K562 (cell line): Measurements from ENCODE around the gene GALNT12. TPM values are rescaled to one million over a fixed set of nuclear protein-coding genes. Genes with fewer than 3 reads are reported as not detected.
A peak's percentile ranks its signal among the peaks of the same experiment; 100 is the strongest.

ENCODE experiments used
- ATAC-seq: fragments of 200-7000 bp; cut with Tn5 transposase; 3 replicates; pipeline ENCODE4 v1.9.1; 2020; ENCODE audit warnings: moderate library complexity
- BruUV-seq: library from RNA; stranded (reverse); fragments of 400-500 nt; replicated peaks from 2 replicates; lab custom pipeline; 2021; lab: Mats Ljungman, UMichigan
- CTCF ChIA-PET: fragments of 300-600 bp; formaldehyde crosslinking; extraction: SDS; loops from one replicate; lab custom pipeline; 2021; ENCODE audit warnings: low intra/inter-chr PET ratio; lab: Yijun Ruan, JAX
- POLR2A ChIA-PET: fragments of 300-600, 350-650 bp; sonication (Branson Sonifier 250); formaldehyde crosslinking; extraction: SDS; loops from one replicate; lab custom pipeline; 2021; ENCODE audit warnings: antibody characterized with exemption, inconsistent platforms; lab: Yijun Ruan, JAX
- DNase-seq, 4 experiments: peaks; one replicate each; pipeline versions ENCODE4 v3.0.0 to v3.0.0-alpha.2; 2011 to 2018; ENCODE audit warnings: low spot score in 3 of 4, mixed read lengths in 3 of 4; ENCODE audit errors: extremely low read depth in 1 of 4
- FAIRE-seq: peaks from 2 replicates; lab custom pipeline; 2011; peaks lifted over from hg19 to GRCh38; lab: Jason Lieb, UNC
- H2AFZ ChIP-seq: 2 replicates; pipeline ENCODE4 v1.6.0; 2011; ENCODE audit warnings: low read depth, low read length, control low read depth, inconsistent platforms
- H3K27ac ChIP-seq: fragments of 200-600 bp; 3 replicates; pipeline ENCODE4 v1.8.0; 2011; ENCODE audit warnings: low read depth, mild to moderate bottlenecking, control low read depth, inconsistent platforms, low read length, moderate library complexity, mixed read lengths; ENCODE audit errors: extremely low read depth
- H3K27me3 ChIP-seq, 2 experiments: fragments of 300-600 bp in 1 of 2; 2 replicates in 1 of 2; 3 replicates in 1 of 2; pipeline versions ENCODE4 v1.6.0 to v1.8.0; 2011; ENCODE audit warnings: inconsistent platforms in 2 of 2, low read length in 2 of 2, mild to moderate bottlenecking in 1 of 2, mixed read lengths in 1 of 2, moderate library complexity in 1 of 2; ENCODE audit not compliant: control insufficient read depth in 2 of 2, insufficient read depth in 2 of 2
- H3K36me3 ChIP-seq: fragments of 300-600 bp; 3 replicates; pipeline ENCODE4 v1.8.0; 2011; ENCODE audit warnings: mild to moderate bottlenecking, low read length, inconsistent platforms; ENCODE audit not compliant: control insufficient read depth, insufficient read depth
- H3K4me1 ChIP-seq, 2 experiments: fragments of 200-600 bp in 1 of 2; replicated peaks in 1 of 2; 2 replicates in 1 of 2; 3 replicates in 1 of 2; pipeline versions ENCODE4 v1.5.1 to v1.8.0; 2011; ENCODE audit warnings: inconsistent platforms in 2 of 2, low read length in 2 of 2, mild to moderate bottlenecking in 1 of 2, mixed read lengths in 1 of 2, moderate library complexity in 1 of 2; ENCODE audit not compliant: control insufficient read depth in 2 of 2, insufficient read depth in 2 of 2
- H3K4me2 ChIP-seq: 2 replicates; pipeline ENCODE4 v1.6.1; 2011; ENCODE audit warnings: low read length, control low read depth, inconsistent platforms, mixed read lengths; ENCODE audit not compliant: insufficient read depth
- H3K4me3 ChIP-seq: fragments of 200-600 bp; sonication (generic), shearing (Covaris generic); 2 replicates; pipeline ENCODE4 v1.5.1; 2016; ENCODE audit warnings: control low read depth, inconsistent platforms
- H3K79me2 ChIP-seq: fragments of 200-600 bp; 3 replicates; pipeline ENCODE4 v1.8.0; 2011; ENCODE audit warnings: low read length, inconsistent platforms; ENCODE audit not compliant: control insufficient read depth, insufficient read depth
- H3K9ac ChIP-seq, 2 experiments: 2 replicates each; pipeline versions ENCODE4 v1.6.0 to v1.6.1; 2011; ENCODE audit warnings: low read depth in 2 of 2, low read length in 2 of 2, control low read depth in 1 of 2, inconsistent platforms in 1 of 2, mild to moderate bottlenecking in 1 of 2, mixed read lengths in 1 of 2; ENCODE audit not compliant: insufficient read depth in 1 of 2
- H3K9me1 ChIP-seq: one replicate; pipeline ENCODE4 v1.6.0; 2011; ENCODE audit warnings: inconsistent platforms, mild to moderate bottlenecking, low read length, moderate library complexity; ENCODE audit not compliant: control insufficient read depth, insufficient read depth
- H3K9me3 ChIP-seq: replicated peaks from 2 replicates; pipeline ENCODE4 v1.5.1; 2011; ENCODE audit warnings: low read depth, low read length, inconsistent platforms; ENCODE audit not compliant: control insufficient read depth, insufficient read depth
- H4K20me1 ChIP-seq: replicated peaks from 2 replicates; pipeline ENCODE4 v1.6.1; 2011; ENCODE audit warnings: low read length, inconsistent platforms, mixed read lengths; ENCODE audit not compliant: control insufficient read depth, insufficient read depth
- BRCA1 ChIP-seq, 2 experiments: fragments of 450-650 bp in 1 of 2; sonication (generic) in 1 of 2; formaldehyde crosslinking in 1 of 2; IDR thresholded peaks; 2 replicates each; pipeline versions ENCODE4 v1.5.0 to v1.6.1; 2017 to 2020; ENCODE audit warnings: mild to moderate bottlenecking in 1 of 2, missing genetic modification reagents in 1 of 2
- CBX5 ChIP-seq: IDR thresholded peaks from 2 replicates; pipeline ENCODE4 v1.6.1; 2014; ENCODE audit warnings: low read depth, borderline replicate concordance
- ELF2 ChIP-seq: fragments of 250-450 bp; sonication (Bioruptor Pico); IDR thresholded peaks from 2 replicates; pipeline ENCODE4 v1.5.0; 2021; ENCODE audit warnings: mild to moderate bottlenecking
- FOSL1 ChIP-seq: fragments of 200-800 bp; sonication (Bioruptor generic); conservative IDR thresholded peaks from 2 replicates; pipeline ENCODE4 v1.6.1; 2016; ENCODE audit warnings: missing genetic modification characterization, missing compliant biosample characterization
- GATA2 ChIP-seq: sonication (generic); formaldehyde crosslinking; IDR thresholded peaks from 2 replicates; pipeline ENCODE4 v1.4.0; 2020; ENCODE audit warnings: mild to moderate bottlenecking, missing genetic modification reagents
- GTF2F1 ChIP-seq: IDR thresholded peaks from 2 replicates; pipeline ENCODE4 v1.6.1; 2011; ENCODE audit warnings: low read depth, low read length, improper control_type of control experiment
- L3MBTL2 ChIP-seq: fragments of 450-650 bp; IDR thresholded peaks from 2 replicates; pipeline ENCODE4 v1.6.1; 2016; ENCODE audit warnings: mild to moderate bottlenecking, moderate library complexity
- MED1 ChIP-seq: sonication (generic); formaldehyde crosslinking; IDR thresholded peaks from 2 replicates; pipeline ENCODE4 v1.8.1; 2023; ENCODE audit warnings: missing genetic modification reagents, borderline replicate concordance
- NKRF ChIP-seq: fragments of 450-650 bp; IDR thresholded peaks from 2 replicates; pipeline ENCODE4 v1.6.1; 2016; ENCODE audit warnings: borderline replicate concordance
- POLR2A ChIP-seq: fragments of 450-650 bp; conservative IDR thresholded peaks from 2 replicates; pipeline ENCODE4 v1.6.1; 2016
- POLR2AphosphoS5 ChIP-seq: IDR thresholded peaks from 2 replicates; pipeline ENCODE4 v1.6.1; 2011; ENCODE audit warnings: mild to moderate bottlenecking, low read depth, low read length, moderate library complexity; ENCODE audit not compliant: control insufficient read depth, insufficient read depth
- RAD21 ChIP-seq, 2 experiments: fragments of 250-450 bp in 1 of 2; fragments of 450-650 bp in 1 of 2; sonication (Bioruptor Pico) in 1 of 2; formaldehyde crosslinking in 1 of 2; IDR thresholded peaks in 1 of 2; conservative IDR thresholded peaks in 1 of 2; 2 replicates each; pipeline versions ENCODE4 v1.4.0 to v1.8.0; 2020 to 2022; ENCODE audit warnings: mild to moderate bottlenecking in 2 of 2, moderate library complexity in 1 of 2
- SMAD2 ChIP-seq: fragments of 150-350 bp; IDR thresholded peaks from 2 replicates; pipeline ENCODE4 v1.6.1; 2014; ENCODE audit warnings: low read depth, mild to moderate bottlenecking, low read length
- TBP ChIP-seq: optimal IDR thresholded peaks from 2 replicates; pipeline ENCODE3; 2011; ENCODE audit warnings: low read depth, low read length, improper control_type of control experiment
- YY1 ChIP-seq, 3 experiments: IDR thresholded peaks; 2 replicates each; pipeline ENCODE4 v1.6.1; 2011; ENCODE audit warnings: low read length in 2 of 3, mild to moderate bottlenecking in 2 of 3, moderate library complexity in 2 of 3, borderline replicate concordance in 1 of 3, control low read depth in 1 of 3, low read depth in 1 of 3; ENCODE audit not compliant: insufficient read depth in 3 of 3, insufficient replicate concordance in 2 of 3, control insufficient read depth in 1 of 3, insufficient read length in 1 of 3; ENCODE audit errors: extremely low read depth in 1 of 3
- ZNF3 ChIP-seq: fragments of 250-450 bp; sonication (Bioruptor Pico); IDR thresholded peaks from 2 replicates; pipeline ENCODE4 v1.5.0; 2021; ENCODE audit warnings: mild to moderate bottlenecking, moderate library complexity
- ZNF586 ChIP-seq: fragments of 450-650 bp; formaldehyde crosslinking; conservative IDR thresholded peaks from 2 replicates; pipeline ENCODE4 v1.4.0; 2020; ENCODE audit warnings: mild to moderate bottlenecking, moderate library complexity
- WGBS: fragments of 100-300 bp; shearing (Covaris generic); methylation state at CpG from one replicate; pipeline ENCODE4 v1.1.6; 2016; ENCODE audit warnings: low coverage, mixed read lengths; ENCODE audit not compliant: insufficient coverage; ENCODE audit errors: missing lambda C conversion rate; 5-methylcytosine and 5-hydroxymethylcytosine counted together
- in situ Hi-C: fragments of 300-500 bp; cut with MboI; formaldehyde crosslinking; loops from 4 replicates; pipeline ENCODE4 v1.15.0; 2018; ENCODE audit warnings: inconsistent platforms, mixed read lengths
- intact Hi-C: fragments of 100-400 bp; cut with micrococcal nuclease; formaldehyde crosslinking; loops from 2 replicates; pipeline ENCODE4 v1.14.2; 2022
- polyA plus RNA-seq, 8 experiments: library from polyadenylated mRNA; depleted of rRNA in 4 of 8; stranded (reverse) in 5 of 8; unstranded in 3 of 8; fragments of >200 nt; fragmentation: Nextera tagmentation in 2 of 8; fragmentation: Illumina TruSeq in 1 of 8; extraction: Ambion mirVana in 2 of 8; extraction: Trizol in 1 of 8; gene quantifications; 2 replicates each; pipeline versions ENCODE4 v1.2.1 to v1.2.3, GENCODE V29; 2011 to 2014; ENCODE audit warnings: inconsistent platforms in 1 of 8, missing spikeins in 1 of 8
- total RNA-seq, 7 experiments: library from RNA; depleted of rRNA in 6 of 7; stranded (reverse); fragments of >200 nt in 6 of 7; fragmentation: Illumina TruSeq in 2 of 7; extraction: Trizol in 2 of 7; gene quantifications; 2 replicates each; pipeline versions ENCODE4 v1.2.1 to v1.2.3, GENCODE V29; 2011 to 2021; ENCODE audit warnings: low replicate concordance in 1 of 7

GALNT12 gene
- total and polyA plus RNA-seq, 9 of the 15 experiments (the other 6 are each of a cell fraction or from before 2014, with no cell fraction given): 29.7 to 82.9 (median 44.2) TPM

- TF ChIP-seq FOSL1: no peak
- TF ChIP-seq ZNF3 (CRISPR knock-in tag): no peak
- TF ChIP-seq ELF2 (CRISPR knock-in tag): no peak
- no peak for TF ChIP-seq NKRF
- no peak for TF ChIP-seq BRCA1 (IDR thresholded peaks at IDR 0.05)
- TF ChIP-seq BRCA1 (CRISPR knock-in tag; IDR thresholded peaks at IDR 0.05): no peak
- no peak for TF ChIP-seq RAD21 (CRISPR knock-in tag; conservative IDR thresholded peaks at IDR 0.05 in 1 of 2, IDR thresholded peaks at IDR 0.05 in 1 of 2)
- no peak for TF ChIP-seq ZNF586 (CRISPR knock-in tag)
These were observed 19.6 kb upstream of the GALNT12 start (continued) for GRCh38 chr9:98787766-98788335.

GRCh38 chr9:98789483-98790133 lies 17.9 kb upstream of the GALNT12 start:
- DNase-seq (no peak), ATAC-seq (no peak), FAIRE-seq (no peak)
- H3K27me3 ChIP-seq: no peaks in the 10 kb centered on the region
- peaks cover 27 to 28% of the 10 kb centered on the region in 2 experiments; a peak in 4 of 5 replicates for H3K4me1 ChIP-seq
- peaks cover 83% of the 10 kb centered on the region for H3K36me3 ChIP-seq
- in situ Hi-C loops (loop anchor here (25.0 kb wide), 1 partner anchor 877 kb away; the partner anchor contains the start of gene TRMO), intact Hi-C loops (loop anchor here (2.0 kb wide), 1 partner anchor 209 kb away; no protein-coding TSS in a partner anchor)
- no peak overlapping the region for H3K4me2 ChIP-seq
- no peaks in the 10 kb centered on the region for H3K9me3 ChIP-seq
- H2AFZ ChIP-seq: no peak overlapping the region
- 96% methylated on average over 5 of the region's 5 CpGs for WGBS
- H3K79me2 ChIP-seq: peaks cover 51% of the 10 kb centered on the region
- ChIA-PET CTCF (no interaction called here), POLR2A (no interaction called here)
- BruUV-seq: no TSS peak
- H3K4me3 ChIP-seq: no peak overlapping the region
- H3K27ac ChIP-seq: no peak overlapping the region
- peaks cover 25% of the 10 kb centered on the region for H4K20me1 ChIP-seq
- H3K9me1 ChIP-seq: peaks cover 17% of the 10 kb centered on the region
- peak overlapping the region in 1 of 2 experiments; percentile 40; a peak in 1 of 4 replicates for H3K9ac ChIP-seq
- 0 out of 2 replicates have a peak, but pooled peaks have one; percentile 55 for TF ChIP-seq MED1 (CRISPR knock-in tag)
- TF ChIP-seq SMAD2: no peak
- no peak for TF ChIP-seq L3MBTL2
- TF ChIP-seq GATA2 (CRISPR knock-in tag): no peak
- TF ChIP-seq GTF2F1: peak; percentile 76; the same call in 1 of the 2 replicates
- TF ChIP-seq POLR2A: peak; percentile 80
- no peak for TF ChIP-seq CBX5
- TF ChIP-seq YY1 (IDR thresholded peaks at IDR 0.05; ENCODE audit: borderline replicate concordance in 1 of 3, control insufficient read depth in 1 of 3, extremely low read depth in 1 of 3, insufficient read depth in 3 of 3, insufficient read length in 1 of 3, insufficient replicate concordance in 2 of 3, low read depth in 1 of 3, low read length in 2 of 3): no peak
- peak; percentile 89 for TF ChIP-seq TBP
- peak; percentile 97 for TF ChIP-seq POLR2AphosphoS5
